Measurements from ENCODE around the gene BEND6.
"Not testable (repeated sequence)": the region's sequence is repeated elsewhere in the genome, so short reads cannot be mapped to it uniquely, and the experiment has no call there.

BEND6 gene

DNA sequence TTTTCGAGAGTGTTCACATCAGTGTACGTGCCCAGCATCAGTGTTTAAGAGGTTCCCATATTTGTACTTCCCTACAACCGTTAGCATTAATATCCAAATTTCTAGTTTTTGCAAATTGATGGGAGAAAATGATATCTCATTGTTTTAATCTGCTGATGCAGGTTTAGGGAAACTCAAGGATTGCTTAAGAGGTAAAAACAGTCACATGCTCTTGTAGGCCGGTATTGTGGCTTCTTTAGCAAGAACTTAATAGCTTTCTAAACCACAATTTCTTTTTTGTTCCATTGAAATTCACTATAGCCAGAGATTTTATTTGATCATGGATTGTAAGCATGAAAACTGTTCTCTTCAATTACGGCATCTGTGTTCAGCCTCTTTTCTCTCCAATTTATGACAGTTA lies 29.5 kb downstream of the BEND6 start:
- no peak for DNase-seq (ENCODE audit: low read depth in 2 of 2)

DNA sequence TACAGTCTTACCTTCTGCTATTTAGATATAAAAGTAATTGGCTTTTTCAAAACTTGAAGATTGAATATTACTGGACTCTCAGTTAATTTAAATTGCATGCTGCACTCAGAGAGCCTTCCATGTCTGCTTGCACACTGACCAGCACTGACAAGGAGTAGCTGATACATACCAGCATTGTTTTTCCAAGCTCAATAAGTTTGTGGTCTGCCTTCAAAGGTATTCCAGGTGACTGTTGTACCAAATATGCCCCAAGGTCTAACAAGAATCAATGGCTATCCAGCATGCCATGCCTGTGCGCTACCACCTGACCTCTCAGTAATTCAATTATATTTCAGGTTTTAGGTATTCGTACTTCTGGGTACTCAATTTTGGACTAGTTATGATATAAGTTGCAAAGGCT lies 30.0 kb downstream of the BEND6 start:
- no peak for DNase-seq (ENCODE audit: low read depth in 2 of 2)

DNA sequence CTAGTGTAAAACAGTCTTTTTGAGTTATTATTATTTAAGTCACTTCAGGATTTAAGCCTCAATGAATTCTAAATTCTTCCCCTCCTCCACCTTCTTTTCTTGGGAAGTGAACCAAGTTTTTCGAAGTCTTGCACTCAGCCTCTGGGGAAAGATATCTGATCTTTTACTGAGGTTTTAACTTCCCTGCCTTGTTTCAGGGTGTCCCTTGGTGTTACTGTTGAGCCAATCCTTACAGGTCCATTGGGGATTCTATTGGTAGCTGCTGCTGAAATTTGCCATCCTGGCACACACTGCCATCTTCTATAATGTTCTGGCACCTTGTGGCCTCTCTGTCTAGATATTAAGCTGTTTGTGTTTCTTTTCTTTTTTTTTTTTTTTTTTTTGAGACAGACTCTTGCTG lies 31.7 kb downstream of the BEND6 start:
- no peak for DNase-seq (ENCODE audit: low read depth in 2 of 2)

DNA sequence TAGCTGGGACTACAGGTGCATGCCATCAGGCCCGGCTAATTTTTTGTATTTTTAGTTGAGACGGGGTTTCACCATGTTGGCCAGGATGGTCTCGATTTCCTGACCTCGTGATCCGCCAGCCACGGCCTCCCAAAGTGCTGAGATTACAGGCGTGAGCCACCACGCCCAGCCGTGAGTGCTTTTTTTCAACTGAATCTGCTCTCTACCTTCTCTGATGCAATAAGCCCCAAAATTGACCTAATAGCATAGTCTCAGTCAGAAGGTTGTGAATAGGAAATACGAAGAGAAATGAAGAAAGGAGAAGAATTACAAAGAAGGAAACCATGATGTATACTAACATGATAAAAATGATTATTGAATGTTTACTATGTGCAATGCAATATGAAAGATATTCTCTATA lies 33.2 kb downstream of the BEND6 start:
- no peak for DNase-seq (ENCODE audit: low read depth in 2 of 2)

DNA sequence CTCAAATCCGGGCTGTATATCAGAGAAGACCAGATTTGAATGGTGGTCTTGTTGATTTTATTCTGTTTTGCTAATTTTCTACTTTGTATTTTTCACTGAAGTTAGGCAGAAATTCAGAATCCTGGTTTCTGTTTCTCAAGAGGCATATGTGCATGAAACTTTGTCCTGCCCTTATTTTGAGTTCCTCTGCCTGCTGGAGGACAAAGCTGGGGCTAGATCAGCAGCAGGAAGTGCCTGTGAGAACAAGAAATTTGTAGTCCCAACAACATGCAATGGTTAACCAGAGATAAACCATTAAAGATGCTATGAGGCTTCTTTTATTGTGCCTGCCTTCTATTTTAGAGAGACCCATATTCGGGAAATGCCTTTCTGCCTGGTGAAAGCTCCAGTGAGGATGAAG lies 37.1 kb downstream of the BEND6 start:
- no peak for DNase-seq (ENCODE audit: low read depth in 2 of 2)

DNA sequence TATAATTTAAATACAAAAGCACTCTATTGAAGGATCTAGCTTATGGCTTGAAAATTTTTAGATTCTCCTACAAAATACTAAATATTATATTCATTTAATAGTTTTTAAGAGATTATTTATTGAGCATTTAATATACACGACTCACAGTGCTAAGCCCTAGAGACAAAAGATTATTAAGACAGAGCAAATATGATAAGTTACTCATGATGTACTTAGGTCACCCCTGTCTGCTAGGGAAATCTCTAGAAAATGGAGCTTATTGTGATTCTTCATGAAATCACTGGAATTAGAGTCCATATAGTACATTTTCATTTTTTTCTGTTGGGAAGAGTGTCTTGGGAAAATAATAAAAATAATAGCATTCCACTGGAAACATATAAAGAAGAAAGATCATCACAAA lies 37.8 kb downstream of the BEND6 start:
- no peak for DNase-seq (ENCODE audit: low read depth in 2 of 2)

DNA sequence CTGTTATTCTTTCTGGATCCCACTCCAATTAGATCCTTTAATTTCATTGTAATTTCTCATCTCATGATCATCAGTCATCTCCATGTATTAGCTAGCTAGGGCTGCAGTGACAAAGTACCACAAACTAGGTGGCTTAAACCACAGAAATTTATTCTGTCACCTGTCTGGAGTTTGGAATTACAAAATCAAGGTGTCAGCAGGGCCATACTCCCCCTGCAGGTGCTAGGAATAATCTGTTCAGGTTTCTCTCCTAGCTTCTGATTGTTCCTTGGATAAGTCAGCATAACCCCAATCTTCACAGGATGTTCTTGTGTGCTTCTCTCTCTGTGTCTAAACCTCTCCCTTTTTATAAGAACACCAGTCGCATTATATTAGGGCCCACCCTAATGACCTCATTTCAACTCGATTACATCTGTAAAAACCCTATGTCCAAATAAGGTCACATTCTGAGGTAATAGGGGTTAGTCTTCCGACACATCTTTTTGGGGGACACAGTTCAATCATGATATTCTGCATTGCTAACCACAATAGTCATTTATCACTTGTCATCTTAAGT lies 40.5 kb downstream of the BEND6 start:
- no peak for DNase-seq (ENCODE audit: low read depth in 2 of 2)

DNA sequence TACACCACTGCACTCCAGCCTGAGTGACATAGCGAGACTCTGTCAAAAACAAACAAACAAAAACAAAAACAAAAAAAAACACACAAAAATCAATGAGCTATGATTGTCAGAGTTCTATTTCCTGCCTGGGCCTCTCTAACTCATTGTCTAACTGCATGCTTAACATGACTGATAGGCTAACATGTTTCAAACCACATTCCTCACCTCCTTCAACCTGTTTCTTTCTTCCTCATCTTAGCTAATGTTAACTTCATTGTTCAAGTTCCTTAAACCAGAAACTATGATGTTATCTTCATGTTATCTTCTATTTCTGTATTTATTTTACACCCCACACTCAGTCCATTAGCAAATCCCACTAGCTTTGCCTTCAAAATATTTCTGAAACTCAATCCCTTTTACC lies 41.5 kb downstream of the BEND6 start:
- no peak for DNase-seq (ENCODE audit: low read depth in 2 of 2)

DNA sequence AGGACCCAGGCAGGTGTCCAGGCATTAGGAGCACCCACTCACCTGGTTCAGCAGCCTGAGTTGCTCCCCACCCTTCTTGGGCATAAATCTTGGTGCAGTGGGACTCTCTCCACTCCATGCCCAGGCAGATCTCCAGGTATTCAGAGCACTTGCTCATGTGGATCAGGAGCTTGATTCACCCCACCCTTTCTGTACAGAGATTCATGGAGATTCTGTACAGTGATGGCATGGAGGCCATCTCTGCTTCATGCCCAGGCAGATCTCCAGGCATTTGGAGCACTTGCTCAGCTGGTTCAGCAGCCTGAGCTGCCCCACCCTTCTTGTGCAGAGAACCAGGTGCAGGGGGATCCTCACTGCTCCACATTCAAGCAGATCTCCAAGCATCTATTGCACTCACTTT lies 44.1 kb downstream of the BEND6 start:
- DNase-seq (ENCODE audit: low read depth in 2 of 2): no peak

DNA sequence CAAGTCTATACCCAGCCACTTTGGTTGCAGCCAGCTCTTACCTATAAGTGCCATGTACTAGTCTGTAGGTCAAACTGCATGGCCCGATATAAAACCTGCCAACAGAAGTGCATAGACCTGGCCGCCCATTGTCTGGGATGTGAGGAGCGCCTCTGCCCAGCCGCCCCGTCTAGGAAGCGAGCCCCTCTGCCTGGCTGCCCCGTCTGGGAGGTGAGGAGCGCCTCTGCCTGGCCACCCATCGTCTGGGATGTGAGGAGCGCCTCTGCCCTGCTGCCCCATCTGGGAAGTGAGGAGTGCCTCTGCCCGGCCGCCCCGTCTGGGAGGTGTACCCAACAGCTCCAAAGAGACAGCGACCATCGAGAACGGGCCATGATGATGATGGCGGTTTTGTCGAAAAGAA lies 44.8 kb downstream of the BEND6 start:
- not testable (repeated sequence) for DNase-seq (ENCODE audit: low read depth in 2 of 2)

DNA sequence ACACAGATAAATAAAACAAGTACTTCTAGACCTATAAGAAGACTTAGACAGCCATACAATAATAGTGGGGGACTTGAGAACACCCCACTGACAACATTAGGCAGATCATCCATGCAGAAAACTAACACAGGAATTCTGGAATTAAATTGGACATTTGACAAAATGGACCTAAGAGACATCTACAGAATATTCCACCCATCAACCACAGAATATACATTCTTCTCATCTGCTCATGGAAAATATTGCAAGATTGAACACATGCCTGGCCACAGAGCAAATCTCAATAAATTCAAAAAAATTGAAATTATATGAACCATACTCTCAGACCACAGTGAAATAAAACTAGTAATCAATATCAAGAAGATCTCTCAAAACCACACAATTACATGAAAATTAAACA lies 47.3 kb downstream of the BEND6 start:
- no peak for DNase-seq (ENCODE audit: low read depth in 2 of 2)

DNA sequence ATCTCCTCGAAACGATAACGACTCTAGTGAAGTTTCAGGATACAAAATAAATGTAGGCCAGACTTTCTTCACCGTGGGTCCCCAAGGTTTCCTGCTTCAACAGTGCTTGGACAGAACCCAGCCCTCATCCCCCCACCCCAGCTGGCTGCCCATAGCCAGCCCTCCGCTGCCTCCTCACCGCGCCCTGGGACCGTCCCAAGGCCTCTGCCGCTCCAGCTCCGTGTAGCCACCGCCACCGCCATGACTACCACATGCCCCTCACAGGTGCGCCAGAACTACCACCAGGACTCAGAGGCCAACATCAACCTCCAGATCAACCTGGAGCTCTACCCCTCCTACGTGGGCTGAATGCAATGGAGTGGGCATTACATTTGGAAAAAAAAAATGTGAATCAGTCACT lies 49.4 kb downstream of the BEND6 start:
- no peak for DNase-seq (ENCODE audit: low read depth in 2 of 2)

DNA sequence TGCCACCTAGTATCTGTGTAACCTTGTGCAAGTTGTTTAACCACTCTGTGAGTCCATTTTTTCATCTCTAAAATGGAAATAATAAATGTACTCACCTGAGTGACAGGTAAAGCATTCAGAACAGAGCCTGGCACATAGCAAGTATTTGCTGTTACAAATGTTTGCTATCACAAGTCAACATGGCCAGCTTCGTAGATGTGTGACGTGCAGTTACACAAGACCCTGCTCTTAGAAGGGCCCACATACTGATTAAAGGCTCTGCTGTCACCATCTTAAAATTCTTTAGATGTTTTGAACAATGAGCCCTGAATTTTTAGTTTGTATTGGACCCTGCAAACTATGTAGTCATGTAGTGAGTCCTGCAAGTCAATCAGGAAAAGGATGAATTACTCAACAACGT lies 51.2 kb downstream of the BEND6 start:
- DNase-seq (ENCODE audit: low read depth in 2 of 2): no peak

DNA sequence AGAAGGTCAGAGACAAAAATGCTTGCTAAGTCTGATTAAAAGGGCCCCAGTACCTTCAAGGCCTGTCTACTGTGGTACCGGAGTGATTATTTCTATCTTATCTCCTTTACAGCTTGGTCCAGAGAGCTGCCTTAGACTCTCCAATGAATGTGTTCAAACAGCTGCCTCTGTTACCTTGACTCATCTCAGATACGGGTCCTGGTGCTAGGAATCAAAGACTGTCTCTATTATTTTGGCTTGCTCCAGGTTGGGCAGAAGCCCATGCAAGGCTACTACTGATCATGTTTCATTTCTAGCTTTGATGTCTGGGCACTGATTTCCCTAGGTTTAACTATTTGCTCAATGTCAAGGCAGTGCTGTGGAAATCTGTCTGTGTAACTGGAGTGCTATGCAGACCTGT lies 53.2 kb downstream of the BEND6 start:
- not testable (repeated sequence) for DNase-seq (ENCODE audit: low read depth in 2 of 2)

DNA sequence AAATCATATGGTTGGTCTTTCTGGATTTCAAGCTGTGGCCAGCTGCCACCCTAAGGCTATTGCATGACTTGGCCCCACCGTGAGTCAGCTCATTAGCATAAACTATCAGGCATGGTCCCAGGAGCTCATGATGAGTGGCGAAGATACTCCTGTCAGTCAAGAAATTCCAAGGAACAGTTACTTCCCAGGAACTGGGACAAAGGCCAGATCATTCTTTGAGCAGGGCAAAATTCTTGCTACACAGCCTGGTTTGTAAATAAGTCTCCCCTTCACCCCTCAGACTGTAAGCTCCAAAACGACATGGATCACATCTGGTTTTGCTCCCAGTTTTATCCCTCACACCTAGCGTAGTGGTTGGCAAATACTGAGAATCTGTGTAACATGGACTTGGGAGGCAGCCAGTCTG lies 58.6 kb downstream of the BEND6 start:
- no peak for DNase-seq (ENCODE audit: low read depth in 2 of 2)

DNA sequence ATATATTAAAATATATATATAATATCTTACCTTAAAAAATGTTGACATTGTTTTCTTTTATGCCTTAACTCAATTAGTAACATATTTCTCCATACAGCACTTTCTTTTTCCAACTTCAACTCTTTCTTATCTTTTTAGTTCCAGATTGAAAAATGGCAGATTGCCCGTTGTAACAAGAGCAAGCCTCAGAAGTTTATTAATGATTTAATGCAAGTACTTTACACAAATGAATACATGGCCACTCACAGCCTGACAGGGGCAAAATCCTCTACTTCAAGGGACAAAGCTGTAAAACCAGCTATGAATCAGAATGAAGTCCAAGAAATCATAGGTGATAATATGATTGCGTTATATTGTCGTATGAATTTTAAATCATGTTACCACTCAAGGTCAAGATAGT lies 62.2 kb downstream of the BEND6 start:
- no peak for DNase-seq (ENCODE audit: low read depth in 2 of 2)

DNA sequence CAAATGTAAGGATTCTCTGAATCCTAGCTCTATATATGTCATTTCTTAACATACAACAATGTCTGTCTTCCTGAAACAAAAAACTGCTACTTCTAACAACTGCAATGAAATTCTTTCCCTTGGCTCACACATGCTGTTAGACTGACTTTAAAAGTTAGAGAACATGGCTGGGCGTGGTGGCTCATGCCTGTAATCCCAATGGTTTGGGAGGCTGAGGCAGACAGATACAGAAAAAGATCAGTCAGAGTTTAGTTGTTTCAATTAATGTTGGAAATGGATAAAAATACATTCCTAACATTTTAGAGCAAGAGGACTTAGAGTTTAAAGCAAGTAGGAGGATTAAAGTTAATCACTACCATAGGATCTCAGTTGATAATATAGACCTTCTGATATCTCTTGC lies 62.9 kb downstream of the BEND6 start:
- no peak for DNase-seq (ENCODE audit: low read depth in 2 of 2)

DNA sequence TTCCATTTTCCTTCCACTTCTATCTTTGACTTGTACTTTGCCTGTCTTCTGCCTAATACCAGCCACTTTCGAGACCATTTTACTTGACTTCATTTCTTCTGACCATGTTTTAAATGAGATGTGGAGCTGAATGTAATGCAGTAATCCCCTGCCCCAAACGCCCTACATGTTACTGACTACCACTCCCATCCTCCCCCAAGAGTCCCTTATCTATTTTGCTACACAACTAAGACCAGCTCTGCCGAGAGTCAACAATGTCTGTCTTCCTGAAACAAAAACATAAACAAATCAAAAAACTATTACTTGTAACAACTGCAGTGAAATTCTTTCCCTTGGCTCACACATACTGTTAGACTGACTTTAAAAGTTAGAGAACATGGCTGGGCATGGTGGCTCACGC lies 64.5 kb downstream of the BEND6 start:
- no peak for DNase-seq (ENCODE audit: low read depth in 2 of 2)

DNA sequence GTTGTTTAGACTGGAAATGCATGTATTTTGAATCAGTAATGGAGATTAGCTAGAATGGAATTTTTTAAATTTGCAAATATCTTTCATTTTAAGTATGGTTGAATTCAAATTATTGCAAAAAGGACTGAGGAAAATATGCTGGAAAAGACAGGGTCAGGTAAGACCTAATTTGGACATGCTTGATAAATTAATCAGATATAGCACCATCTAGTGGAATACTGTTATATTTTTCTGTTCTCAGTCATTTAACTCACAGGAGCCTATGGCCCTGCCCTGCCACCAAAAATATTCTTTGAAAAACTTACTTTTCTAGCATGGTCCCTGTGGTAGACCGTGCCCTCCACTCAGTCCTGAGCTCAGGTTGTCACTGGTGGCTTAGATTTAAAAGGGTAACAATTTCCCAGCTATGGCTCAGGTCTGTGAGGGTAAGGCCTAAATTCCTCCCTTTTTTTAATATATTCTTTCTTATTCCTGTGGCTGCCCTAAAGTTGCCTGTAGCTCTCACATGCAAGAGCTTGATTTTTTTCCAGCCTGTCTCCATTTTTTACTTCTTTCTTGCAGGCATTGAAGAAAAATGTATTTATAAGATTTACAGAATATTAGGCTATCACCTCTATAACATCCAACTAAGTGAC lies 66.3 kb downstream of the BEND6 start:
- DNase-seq (ENCODE audit: low read depth in 2 of 2): no peak

DNA sequence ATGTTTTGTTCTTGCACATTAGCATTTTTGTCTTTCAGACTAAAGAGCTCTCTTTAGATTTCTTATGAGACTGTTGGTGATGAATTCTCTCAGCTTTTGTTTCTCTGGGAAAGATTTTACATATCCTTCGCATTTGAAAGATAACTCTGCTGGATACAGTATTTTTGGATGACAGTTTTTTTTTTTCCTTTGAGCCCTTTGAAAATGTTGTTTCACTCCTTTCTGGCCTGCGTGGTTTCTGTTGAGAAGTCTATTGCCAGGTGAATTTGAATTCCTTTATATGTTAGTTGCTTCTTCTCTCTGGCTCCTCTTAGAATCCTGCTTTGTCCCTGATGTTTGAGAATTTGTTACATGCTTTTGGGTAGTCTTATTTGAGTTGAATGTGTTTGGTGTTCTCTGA lies 69.4 kb downstream of the BEND6 start:
- DNase-seq (ENCODE audit: low read depth in 2 of 2): no peak

DNA sequence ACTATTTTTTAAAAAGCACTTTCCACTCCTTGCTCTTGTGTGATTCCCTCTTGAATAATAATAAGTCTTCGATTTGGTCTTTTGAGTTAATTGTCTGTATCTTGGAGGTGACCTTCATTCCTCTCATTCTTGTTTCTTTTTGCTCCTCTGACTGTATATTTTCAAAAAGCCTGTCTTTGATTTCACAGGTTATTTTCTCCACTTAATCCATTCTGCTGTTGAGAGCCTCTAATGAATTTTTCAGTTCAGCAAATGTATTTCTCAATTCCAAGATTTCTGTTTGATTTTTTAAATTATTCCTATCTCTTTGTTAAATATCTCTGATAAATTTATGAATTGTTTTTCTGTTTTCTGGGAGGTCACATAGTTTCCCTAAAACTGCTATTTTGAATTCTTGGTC lies 69.9 kb downstream of the BEND6 start:
- DNase-seq (ENCODE audit: low read depth in 2 of 2): no peak

DNA sequence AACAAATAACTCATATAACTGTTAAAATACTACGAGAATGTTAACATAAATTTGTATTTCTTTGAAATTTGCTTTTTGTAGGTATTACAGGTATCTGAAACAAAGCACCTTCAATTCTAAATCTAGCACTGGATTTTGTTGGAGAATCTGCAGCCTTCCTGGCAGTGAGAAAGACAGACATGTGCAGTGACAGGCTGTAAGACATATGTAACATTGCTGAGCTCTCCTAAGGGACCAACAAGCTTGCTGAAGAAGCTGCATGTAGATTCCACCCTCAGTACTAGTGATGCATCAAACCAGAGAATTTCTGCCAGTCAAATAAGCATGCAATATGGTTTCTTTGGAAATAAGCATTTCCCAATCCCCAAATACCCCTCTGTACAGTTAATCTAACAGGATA lies 71.1 kb downstream of the BEND6 start:
- DNase-seq (ENCODE audit: low read depth in 2 of 2): no peak

DNA sequence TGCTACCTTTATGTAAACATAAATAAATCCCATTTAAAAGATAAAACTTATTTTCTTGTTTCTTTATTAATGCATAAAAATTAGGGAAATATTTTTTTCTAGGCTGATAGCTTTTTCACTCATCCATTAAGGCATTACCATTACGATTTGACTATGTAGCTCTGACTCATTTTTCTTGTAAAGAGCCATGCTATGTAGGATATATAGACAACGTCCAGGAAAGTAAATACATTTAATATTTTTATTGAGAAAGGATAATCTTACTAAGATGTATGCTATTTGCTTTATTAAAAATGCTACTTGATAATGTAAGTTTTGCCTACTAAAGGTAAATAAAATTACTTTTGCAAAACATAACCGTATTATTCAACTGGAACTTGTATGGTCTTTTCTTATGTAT lies 72.4 kb downstream of the BEND6 start:
- no peak for DNase-seq (ENCODE audit: low read depth in 2 of 2)

DNA sequence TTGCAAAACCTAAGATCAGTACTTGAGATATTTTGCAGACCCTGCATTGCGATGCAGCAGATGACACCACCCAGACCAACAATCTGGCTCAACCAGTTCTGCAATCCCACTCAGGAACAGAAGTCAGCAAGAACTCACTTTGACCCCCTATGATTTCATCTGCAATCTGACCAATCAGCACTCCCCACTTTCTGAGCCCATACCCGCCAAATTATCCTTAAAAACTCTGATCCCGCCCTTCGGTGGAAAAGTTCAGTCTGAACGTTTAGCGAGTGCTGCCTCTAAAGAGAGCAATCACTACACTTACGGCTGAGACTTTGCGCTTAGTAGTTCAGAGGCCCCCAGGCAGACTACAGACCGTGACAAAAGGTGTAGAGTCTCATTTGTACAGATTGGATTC lies 74.3 kb downstream of the BEND6 start:
- no peak for DNase-seq (ENCODE audit: low read depth in 2 of 2)

All from stimulated activated CD4-positive, alpha-beta T cell treated with anti-CD3 and anti-CD28 coated beads, Interleukin-15, amount 100 ng/mL, for 48 hours (primary cell).